ENCODE measurements around the gene TXNRD1.

- TF ChIP-seq CTCF (IDR thresholded peaks at IDR 0.05): peak; percentile 87 to 98 (median 93)
- TF ChIP-seq POLR2A (IDR thresholded peaks at IDR 0.05; ENCODE audit: low read depth): no peak
- no peak for TF ChIP-seq EP300 (IDR thresholded peaks at IDR 0.05)
- no peak for TF ChIP-seq POLR2AphosphoS5 (IDR thresholded peaks at IDR 0.05)
Measured at GRCh38 chr12:104381731-104382480, 166.3 kb downstream of the TXNRD1 start.

Measured in esophagus muscularis mucosa (tissue), 4 donors.